ENCODE results near the gene CARD6. TPM values are rescaled to one million over a fixed set of nuclear protein-coding genes. Genes with fewer than 3 reads are reported as not detected.

The CARD6 gene
- total and polyA plus RNA-seq, 2 of the 8 experiments (the other 6 are each of a cell fraction or from before 2014, with no cell fraction given), result 0.41 to 0.50 TPM

- Histone ChIP-seq H3K4me2 (ENCODE audit: insufficient read depth in 1 of 2, low read depth in 2 of 2, low read length in 2 of 2) (no peak overlapping the region), H2BK120ac (replicated peaks; ENCODE audit: low read depth, low read length) (no peak overlapping the region), H2BK12ac (ENCODE audit: low read depth, low read length) (no peak overlapping the region), H3K9ac (replicated peaks in 1 of 4; ENCODE audit: extremely low read depth in 1 of 4, low read depth in 3 of 4, low read length in 3 of 4) (no peak overlapping the region), H2AFZ (ENCODE audit: low read length) (no peak overlapping the region), H3K18ac (ENCODE audit: extremely low read depth, low read length) (no peak overlapping the region), H3K79me1 (ENCODE audit: low read depth, low read length) (no peaks in the 10 kb centered on the region), H3K27me3 (replicated peaks in 1 of 4; ENCODE audit: control insufficient read depth in 3 of 4, extremely low read depth in 1 of 4, insufficient read depth in 3 of 4, low read length in 3 of 4) (no peaks in the 10 kb centered on the region), H3K4me1 (replicated peaks in 1 of 4; ENCODE audit: control insufficient read depth in 3 of 4, insufficient read depth in 4 of 4, low read length in 3 of 4) (no peaks in the 10 kb centered on the region), H3K23ac (ENCODE audit: insufficient read length) (no peak overlapping the region), H2BK20ac (ENCODE audit: low read length) (no peak overlapping the region), H3K23me2 (ENCODE audit: low read depth, low read length) (no peaks in the 10 kb centered on the region; the same call in 1 of the 2 replicates), H3K27ac (ENCODE audit: low read depth, low read length) (no peak overlapping the region), H3K56ac (replicated peaks; ENCODE audit: insufficient read length, low read depth, low read length) (no peak overlapping the region), H2BK5ac (ENCODE audit: low read depth, low read length) (no peak overlapping the region), H3K36me3 (ENCODE audit: control insufficient read depth in 2 of 4, insufficient read depth in 4 of 4, low read length in 3 of 4) (no peaks in the 10 kb centered on the region), H3K4me3 (ENCODE audit: extremely low read depth in 1 of 4, insufficient read depth in 2 of 4, low read depth in 3 of 4, low read length in 4 of 4) (no peak overlapping the region), H3K4ac (replicated peaks; ENCODE audit: insufficient read length, low read depth, low read length) (no peak overlapping the region), H3K9me3 (ENCODE audit: insufficient read depth in 2 of 2, low read depth in 1 of 2, low read length in 1 of 2) (no peaks in the 10 kb centered on the region), H4K8ac (ENCODE audit: extremely low read depth, insufficient read depth, low read length) (no peak overlapping the region), H4K91ac (replicated peaks; ENCODE audit: insufficient read length, low read length) (no peak overlapping the region), H2AK5ac (ENCODE audit: low read depth, low read length) (no peak overlapping the region), H4K20me1 (replicated peaks in 1 of 2; ENCODE audit: control insufficient read depth in 1 of 2, insufficient read depth in 2 of 2, low read length in 2 of 2) (no peaks in the 10 kb centered on the region), H3K14ac (ENCODE audit: insufficient read length) (no peak overlapping the region), H3K79me2 (ENCODE audit: control insufficient read depth in 1 of 2, insufficient read depth in 2 of 2, low read length in 2 of 2) (no peaks in the 10 kb centered on the region), H2BK15ac (ENCODE audit: low read length) (no peak overlapping the region), H4K5ac (ENCODE audit: insufficient read length, low read depth, low read length) (no peak overlapping the region)
- ChIA-PET POLR2A (ENCODE audit: partially characterized antibody) (interaction anchor here (15.5 kb wide), 1 partner anchor 17 kb away, joined by 257 read pairs; the partner anchor contains the start of gene RPL37), CTCF (ENCODE audit: partially characterized antibody) (no interaction called here)
- no peak for FAIRE-seq
- DNase-seq (ENCODE audit: low read depth in 1 of 2, low spot score in 2 of 2), result no peak
- 80% methylated on average over 2 of the region's 2 CpGs; no CpG with 5 or more reads in 1 of the 2 experiments for WGBS, 2 experiments (ENCODE audit: extremely low coverage in 1 of 2, insufficient coverage in 1 of 2, insufficient read length in 1 of 2, insufficient replicate concordance in 2 of 2, low coverage in 1 of 2, low lambda C conversion rate in 2 of 2, missing lambda C conversion rate in 1 of 2)
- no peak for TF ChIP-seq SP1 (IDR thresholded peaks at IDR 0.05; ENCODE audit: low read depth, low read length)
- no peak for TF ChIP-seq SIX5 (IDR thresholded peaks at IDR 0.05; ENCODE audit: low read depth, low read length)
- no peak for TF ChIP-seq CREB1 (IDR thresholded peaks at IDR 0.05)
- TF ChIP-seq SRF (IDR thresholded peaks at IDR 0.05; ENCODE audit: low read depth, low read length), result no peak
- TF ChIP-seq KDM5A (IDR thresholded peaks at IDR 0.05; ENCODE audit: low read length), result no peak
- TF ChIP-seq MAFK (IDR thresholded peaks at IDR 0.05; ENCODE audit: low read depth, low read length), result no peak
- no peak for TF ChIP-seq RBBP5 (IDR thresholded peaks at IDR 0.05; ENCODE audit: borderline replicate concordance, low read depth, low read length)
- no peak for TF ChIP-seq YY1 (IDR thresholded peaks at IDR 0.05; ENCODE audit: low read depth, low read length)
- TF ChIP-seq CEBPB (IDR thresholded peaks at IDR 0.05; ENCODE audit: low read depth, low read length), result no peak
- TF ChIP-seq JUND (IDR thresholded peaks at IDR 0.05; ENCODE audit: low read length), result no peak
- TF ChIP-seq RAD21 (IDR thresholded peaks at IDR 0.05 in 1 of 2, conservative IDR thresholded peaks at IDR 0.05 in 1 of 2; ENCODE audit: low read depth in 2 of 2, low read length in 2 of 2), result no peak
- TF ChIP-seq PHF8 (conservative IDR thresholded peaks at IDR 0.05; ENCODE audit: low read depth, low read length), result no peak
- TF ChIP-seq POLR2AphosphoS5 (IDR thresholded peaks at IDR 0.05; ENCODE audit: low read depth, low read length), result no peak
Measured at GRCh38 chr5:40846371-40846770, 5.2 kb downstream of the CARD6 start.

Measured in H1 (cell line).